PFSK-1 (cell line): ENCODE measurements around the gene NDC1.

Experiments used
- FOXP2 ChIP-seq: optimal IDR thresholded peaks from 2 replicates; pipeline ENCODE3; 2011; ENCODE audit warnings: borderline replicate concordance, control low read depth, inconsistent platforms; ENCODE audit not compliant: insufficient read depth; ENCODE audit errors: extremely low read length, extremely low read depth
- POLR2AphosphoS5 ChIP-seq: IDR thresholded peaks from 2 replicates; pipeline ENCODE4 v1.6.1; 2012; ENCODE audit warnings: low read depth, mild to moderate bottlenecking, control low read depth, low read length, moderate library complexity
- REST ChIP-seq, 2 experiments: IDR thresholded peaks; 2 replicates each; pipeline versions ENCODE4 v1.6.1 to v1.8.0; 2011 to 2012; ENCODE audit warnings: low read depth in 2 of 2, low read length in 2 of 2, control low read depth in 1 of 2, inconsistent platforms in 1 of 2, mild to moderate bottlenecking in 1 of 2, moderate library complexity in 1 of 2; ENCODE audit not compliant: insufficient read depth in 1 of 2
- SIN3A ChIP-seq: IDR thresholded peaks from 2 replicates; pipeline ENCODE4 v1.6.1; 2012; ENCODE audit warnings: mild to moderate bottlenecking, low read length, moderate library complexity, borderline replicate concordance; ENCODE audit not compliant: insufficient read depth
- TAF1 ChIP-seq: IDR thresholded peaks from 2 replicates; pipeline ENCODE4 v1.6.1; 2012; ENCODE audit warnings: low read length, control low read depth, borderline replicate concordance; ENCODE audit not compliant: insufficient read depth

NDC1 gene

DNA sequence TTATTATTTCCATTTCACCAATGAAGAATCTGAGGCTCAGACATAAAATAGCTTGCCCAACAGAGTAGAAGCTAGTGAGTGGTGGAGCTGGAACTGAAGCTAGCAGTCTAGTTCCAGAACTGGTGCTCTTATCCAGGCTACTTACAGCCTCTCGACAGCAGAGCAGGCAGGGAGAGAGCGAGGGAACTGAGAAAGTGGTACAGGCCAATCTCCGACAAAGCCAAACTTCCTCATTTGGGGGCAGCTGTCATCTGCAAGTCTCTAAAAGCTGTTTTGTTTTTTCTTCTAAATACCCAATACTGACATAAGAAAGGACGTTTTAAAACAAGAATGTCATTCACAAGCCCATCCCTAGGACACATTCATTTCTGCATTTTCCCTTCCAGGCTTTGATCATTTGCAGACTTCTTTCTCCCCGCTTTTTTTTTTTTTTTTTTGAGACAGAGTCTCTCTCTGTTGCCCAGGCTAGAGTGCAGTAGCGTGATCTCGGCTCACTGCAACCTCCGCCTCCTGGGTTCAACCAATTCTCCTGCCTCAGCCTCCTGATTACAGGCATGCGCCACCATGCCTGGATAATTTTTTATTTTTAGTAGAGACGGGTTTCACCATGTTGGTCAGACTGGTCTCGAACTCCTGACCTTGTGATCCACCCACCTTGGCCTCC is 31.5 kb upstream of the NDC1 start:
- TF ChIP-seq FOXP2: no peak
- TF ChIP-seq POLR2AphosphoS5: no peak
- no peak for TF ChIP-seq TAF1

DNA sequence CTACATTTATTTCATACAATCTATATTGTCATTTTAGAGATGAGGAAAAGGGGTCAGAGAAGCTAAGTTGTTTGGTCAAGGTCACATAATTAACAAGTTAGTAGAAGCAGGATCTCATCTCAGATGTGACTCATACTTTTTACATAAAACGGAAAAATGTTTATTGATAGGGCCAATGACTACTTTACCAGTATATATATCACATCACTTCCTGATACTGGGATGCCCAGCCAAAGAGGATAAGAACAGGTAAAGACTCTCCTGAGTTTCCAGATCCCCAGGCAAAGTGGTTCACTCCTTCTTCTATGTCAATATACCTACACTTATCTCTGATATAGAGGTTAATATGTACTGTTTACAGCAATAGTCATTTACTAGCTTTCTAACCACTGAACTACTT is 30.5 kb upstream of the NDC1 start:
- TF ChIP-seq POLR2AphosphoS5: no peak
- no peak for TF ChIP-seq FOXP2
- no peak for TF ChIP-seq REST (IDR thresholded peaks at IDR 0.05; ENCODE audit: insufficient read depth in 1 of 2, low read depth in 2 of 2, low read length in 2 of 2)
- no peak for TF ChIP-seq SIN3A
- TF ChIP-seq TAF1: no peak

DNA sequence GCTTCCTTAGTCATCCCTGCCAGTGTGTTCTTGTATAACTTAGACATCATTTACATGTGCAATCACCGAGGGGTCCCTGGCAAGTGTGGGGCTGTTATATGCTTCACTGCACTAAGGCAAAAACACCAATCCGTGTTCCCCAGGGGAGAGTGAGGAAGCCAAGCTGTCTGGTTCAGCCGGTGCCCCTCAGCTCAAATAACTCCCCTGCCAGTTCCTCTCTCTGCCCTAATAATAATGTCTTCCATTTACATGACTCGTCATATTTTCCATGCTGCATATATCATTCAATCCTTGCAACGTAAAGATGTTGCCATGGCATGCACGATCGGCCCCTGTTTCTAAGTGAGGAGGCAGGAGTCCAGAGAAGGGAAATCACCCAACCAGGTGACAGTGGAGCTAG is 24.4 kb upstream of the NDC1 start:
- TF ChIP-seq POLR2AphosphoS5 (no peak), TAF1 (no peak), SIN3A (no peak)

DNA sequence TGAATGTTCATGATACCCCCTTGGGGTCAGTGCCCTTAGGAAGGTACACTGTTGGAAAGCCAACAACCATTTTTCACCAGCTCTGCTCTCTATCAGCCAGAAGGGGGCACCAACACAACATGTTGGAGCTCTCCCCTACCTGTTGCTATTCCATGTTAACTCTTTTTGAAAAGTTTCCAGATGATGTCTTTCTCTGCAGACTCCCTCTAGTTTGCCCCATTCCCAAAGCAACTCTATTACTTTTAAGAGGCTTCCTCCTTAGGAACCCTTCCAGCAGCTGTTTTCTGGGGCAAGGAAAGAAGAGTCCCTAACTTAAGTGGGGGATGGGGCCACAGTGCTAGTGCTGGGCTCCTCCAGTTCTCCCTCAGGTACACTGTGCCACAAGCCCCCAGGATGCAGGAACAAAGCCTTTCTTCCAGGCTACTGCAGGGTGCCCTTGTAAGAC is 22.9 kb upstream of the NDC1 start:
- TF ChIP-seq POLR2AphosphoS5 (no peak), TAF1 (no peak), FOXP2 (no peak), SIN3A (no peak), REST (IDR thresholded peaks at IDR 0.05; ENCODE audit: insufficient read depth in 1 of 2, low read depth in 2 of 2, low read length in 2 of 2) (no peak)

- TF ChIP-seq SIN3A (no peak), FOXP2 (no peak), REST (IDR thresholded peaks at IDR 0.05; ENCODE audit: insufficient read depth in 1 of 2, low read depth in 2 of 2, low read length in 2 of 2) (no peak), TAF1 (no peak), POLR2AphosphoS5 (no peak)
These were observed 13.6 kb upstream of the NDC1 start for GRCh38 chr1:53851571-53852285.

GRCh38 chr1:53850082-53850673 is 12.1 kb upstream of the NDC1 start:
- TF ChIP-seq SIN3A (no peak), POLR2AphosphoS5 (no peak), REST (IDR thresholded peaks at IDR 0.05; ENCODE audit: insufficient read depth in 1 of 2, low read depth in 2 of 2, low read length in 2 of 2) (no peak), FOXP2 (no peak), TAF1 (no peak)
